Stimulated activated CD4-positive, alpha-beta T cell treated with anti-CD3 and anti-CD28 coated beads, Interleukin-1b, Interleukin-23, amount 100 ng/mL, for 1 hour (primary cell): Measurements from ENCODE around the gene EIF2D.
"Not testable (repeated sequence)": the region's sequence is repeated elsewhere in the genome, so short reads cannot be mapped to it uniquely, and the experiment has no call there.

Source experiments
- DNase-seq, 2 donors: peaks; one replicate each; pipeline ENCODE4 v3.0.0-alpha.2; 2020; ENCODE audit warnings: low read depth in 2 of 2

Gene EIF2D

GRCh38 chr1:206635080-206635977, 23.1 kb upstream of the EIF2D start, which contains the start of gene DYRK3:
Gene DYRK3 (plus strand): TSS chr1:206635536. CDS start chr1:206635704, 168 bp downstream.
- DNase-seq = peak; percentile 76 to 79

- DNase-seq = peak; percentile 27 to 66
Measured at GRCh38 chr1:206634365-206635079, 22.3 kb upstream of the EIF2D start.

- no peak for DNase-seq
Measured at GRCh38 chr1:206633708-206634121, 21.4 kb upstream of the EIF2D start.

DNA sequence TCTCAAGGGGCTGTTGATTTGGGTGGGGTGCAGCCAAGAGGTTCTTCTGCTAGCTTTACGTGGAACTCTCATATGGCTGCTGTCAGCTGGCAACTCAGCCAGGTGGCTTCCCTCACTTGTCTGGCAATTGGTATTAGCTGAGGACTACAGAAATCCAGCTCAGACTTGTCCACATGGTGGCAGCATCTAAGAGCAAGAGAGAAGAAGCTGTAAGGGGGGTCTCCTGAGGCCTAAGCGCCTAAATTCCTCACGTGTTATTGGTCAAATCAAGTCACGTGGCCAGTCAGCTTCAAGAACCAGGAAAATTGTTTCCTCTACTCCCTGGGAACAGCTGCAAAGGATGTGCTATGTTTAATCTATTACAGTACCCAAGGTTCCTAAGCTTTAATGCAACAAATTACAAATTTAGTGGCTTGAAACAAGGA, 18.8 kb upstream of the EIF2D start:
- DNase-seq = no peak

- no peak for DNase-seq
Measured at GRCh38 chr1:206628916-206629315, 16.7 kb upstream of the EIF2D start.

- DNase-seq = not testable (repeated sequence)
Measured at GRCh38 chr1:206626396-206626795, 14.1 kb upstream of the EIF2D start.

DNA sequence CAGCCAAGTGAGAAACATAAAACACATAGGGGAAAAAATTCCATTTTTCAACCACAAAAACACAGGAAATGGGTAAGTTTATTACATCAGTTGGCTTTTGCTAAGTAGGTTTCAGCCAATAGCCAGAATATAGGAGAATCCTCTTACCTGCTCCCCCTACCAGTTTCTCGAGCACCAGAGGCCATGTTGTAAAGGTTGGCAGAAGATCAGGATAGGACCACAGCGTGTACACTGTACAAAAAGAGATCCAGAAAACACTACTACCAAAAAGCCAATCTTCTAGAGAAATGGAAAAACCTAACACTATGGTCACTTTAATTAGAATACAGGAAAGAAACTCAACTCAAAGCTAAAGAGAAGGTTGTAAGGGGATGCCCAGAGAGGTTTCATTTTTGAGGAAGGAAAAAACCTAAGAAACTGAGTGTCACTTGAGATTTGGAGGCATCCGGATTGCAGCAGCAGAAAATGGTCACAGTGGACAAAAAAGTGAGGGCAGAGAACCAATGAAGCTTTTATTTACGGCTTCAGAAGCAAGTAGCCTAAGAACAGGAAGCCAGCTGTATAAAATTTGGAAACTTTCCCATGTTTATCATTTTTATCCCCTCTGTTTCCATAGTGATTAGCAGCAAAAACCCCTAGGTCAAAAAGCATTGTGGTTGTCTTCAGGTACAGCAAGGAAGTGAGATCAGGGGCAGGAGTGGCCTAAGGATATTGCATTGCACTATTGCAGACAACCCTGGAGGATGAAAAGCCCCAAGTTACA, 2.9 kb downstream of the EIF2D start:
- DNase-seq = no peak

DNA sequence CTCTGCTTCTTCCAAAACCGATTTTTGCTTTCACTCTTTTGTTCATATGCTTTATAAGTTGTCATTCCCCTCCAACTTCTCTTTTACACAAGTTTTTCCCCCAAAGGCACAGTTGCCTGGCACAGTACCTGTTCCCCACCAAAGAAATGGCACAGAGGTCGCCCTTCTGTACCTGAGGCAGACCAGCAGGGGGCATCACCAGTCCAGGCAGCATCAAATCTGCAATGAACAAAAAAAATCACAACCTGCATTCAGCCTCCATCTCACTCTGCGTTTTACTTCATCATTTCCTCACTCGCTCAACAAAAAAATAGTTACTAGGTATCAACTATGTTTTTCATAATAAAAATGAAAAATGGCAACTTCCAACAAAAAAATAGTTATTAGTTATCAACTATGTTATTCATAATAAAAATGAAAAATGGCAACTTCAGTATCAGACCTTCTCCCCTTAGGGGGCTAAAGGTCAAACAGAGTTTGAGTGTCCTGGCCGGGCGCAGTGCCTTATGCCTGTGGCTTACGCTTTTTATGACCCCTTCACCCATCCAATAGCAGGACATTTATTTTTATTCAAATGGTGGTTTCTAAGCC, 4.1 kb downstream of the EIF2D start:
- peak in 1 of 2 donors; percentile 33 for DNase-seq

DNA sequence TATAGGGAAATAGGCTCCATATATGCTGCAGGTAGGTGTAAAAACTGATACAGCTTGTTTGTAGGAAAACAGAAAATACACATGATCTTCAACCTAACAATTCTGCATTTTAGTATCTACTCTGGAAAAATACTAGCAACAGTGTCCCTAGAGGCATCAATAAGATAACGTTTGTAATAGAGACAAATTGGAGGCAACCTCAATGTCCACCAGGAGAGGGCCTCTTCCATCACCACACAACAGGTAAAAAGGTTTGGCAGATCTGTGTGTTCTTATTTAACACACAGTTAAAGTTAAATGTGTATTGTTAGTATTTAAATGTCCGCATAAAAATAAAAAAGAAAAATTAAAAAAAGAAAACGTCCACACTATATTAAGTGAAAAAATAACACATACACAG, 5.4 kb downstream of the EIF2D start:
- no peak for DNase-seq

DNA sequence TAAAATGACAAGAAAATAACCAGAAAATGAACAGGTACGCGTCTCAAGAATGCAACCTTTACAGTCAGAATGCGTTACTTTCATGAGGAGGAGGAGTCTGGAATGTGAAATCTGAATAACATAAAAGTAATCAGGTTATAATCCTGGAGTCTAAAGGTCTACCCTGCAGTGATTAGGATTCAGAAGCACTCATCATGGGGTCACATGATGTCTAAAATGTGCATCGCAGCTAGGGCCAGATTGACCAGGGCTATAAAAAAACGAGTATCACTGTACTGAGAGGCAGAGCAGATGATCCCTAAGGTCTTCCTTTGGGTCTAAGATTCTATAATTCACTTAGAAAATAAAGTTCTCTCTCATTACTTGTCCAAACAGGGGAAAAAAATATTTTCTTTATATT, 7.4 kb downstream of the EIF2D start:
- DNase-seq = no peak

GRCh38 chr1:206600527-206600926, 11.7 kb downstream of the EIF2D start:
- no peak for DNase-seq

GRCh38 chr1:206596319-206596666, 16.0 kb downstream of the EIF2D start:
- no peak for DNase-seq

DNA sequence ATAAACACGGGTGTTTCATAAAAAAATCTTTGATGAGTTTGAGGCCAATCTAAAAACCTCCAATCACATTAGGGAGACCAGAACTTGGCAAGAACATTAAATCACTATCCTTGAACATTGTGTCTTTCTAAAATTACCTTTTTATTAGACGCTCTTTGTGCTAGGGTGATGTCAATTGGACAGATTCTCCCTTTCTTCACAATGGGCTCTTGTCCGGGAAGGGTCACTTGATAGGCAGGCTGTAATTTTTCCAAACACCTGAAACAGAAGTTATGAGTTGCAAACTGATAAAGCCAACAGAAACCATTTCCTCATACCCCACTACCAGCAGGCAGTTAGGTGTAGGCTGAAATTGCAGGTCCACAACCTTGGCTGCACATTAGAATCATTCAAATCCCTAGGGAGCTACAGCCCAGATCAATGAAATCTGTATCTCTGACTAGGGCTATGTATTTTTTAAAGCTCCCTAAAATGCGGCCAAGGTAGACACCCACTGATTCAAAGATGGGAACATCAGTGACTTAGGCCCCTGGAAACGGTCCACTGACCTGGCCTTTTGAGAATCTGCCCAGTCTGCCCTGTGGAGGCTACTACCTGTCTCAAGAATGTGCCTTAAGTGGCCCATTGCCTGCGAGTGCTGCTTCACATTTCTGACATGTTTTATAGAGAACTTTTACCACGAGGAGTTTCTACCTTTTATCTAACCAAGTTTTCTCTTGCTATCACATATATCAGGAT, 16.5 kb downstream of the EIF2D start:
- DNase-seq = no peak

GRCh38 chr1:206593351-206593925, 18.8 kb downstream of the EIF2D start:
- no peak for DNase-seq

DNA sequence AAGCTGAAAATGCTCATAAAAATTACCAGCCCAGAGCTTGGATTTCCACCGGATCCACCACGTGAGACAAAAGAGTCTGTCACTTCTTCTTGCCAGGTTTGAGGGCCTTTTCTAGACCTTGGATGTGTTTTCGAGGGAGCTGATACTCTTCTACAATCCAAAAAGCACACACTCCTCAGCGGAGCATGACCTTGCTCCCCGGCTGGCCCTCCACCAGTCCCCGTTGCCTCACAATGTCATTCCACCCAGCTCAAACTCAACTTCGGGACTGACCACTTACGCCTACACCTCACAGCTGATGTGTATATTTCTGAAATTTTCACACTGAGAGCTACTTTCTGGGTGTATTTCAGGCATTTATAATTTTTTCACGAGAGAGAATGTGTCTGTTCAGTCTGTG, 20.6 kb downstream of the EIF2D start:
- no peak for DNase-seq

- no peak for DNase-seq
Measured at GRCh38 chr1:206591226-206591625, 21.0 kb downstream of the EIF2D start.

DNA sequence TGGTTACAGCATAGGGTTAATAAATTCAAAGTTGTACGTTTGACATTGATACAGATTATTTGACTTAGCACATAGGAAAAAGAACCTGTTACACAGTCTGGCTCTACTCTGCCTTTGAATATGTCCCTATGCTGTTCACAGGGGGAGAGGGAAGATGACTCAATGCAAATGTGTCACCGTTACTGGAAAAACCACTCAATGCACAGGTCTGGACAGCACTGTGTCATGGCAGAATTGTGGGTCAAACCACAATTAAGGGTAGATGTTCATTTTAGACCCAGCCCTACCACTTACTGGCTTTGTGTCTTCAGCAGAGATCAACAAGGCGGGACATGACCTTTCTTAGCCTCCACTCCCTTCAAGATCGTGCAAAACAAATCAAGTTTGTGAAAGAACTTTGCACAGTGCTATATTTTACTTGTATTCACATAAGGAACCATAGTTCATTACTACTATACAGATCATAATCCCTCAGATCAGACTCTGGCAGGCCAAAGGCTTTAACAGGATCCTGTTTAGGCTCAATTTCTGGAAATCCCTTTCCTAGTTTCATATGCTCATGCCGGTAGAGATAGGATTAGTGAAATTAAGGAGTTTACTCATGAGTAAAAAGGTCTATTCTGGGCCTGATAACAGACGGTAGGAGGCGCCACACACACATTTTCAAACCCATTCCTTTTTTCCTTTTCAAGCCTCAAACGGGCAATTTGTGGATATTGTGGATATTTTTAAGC, 22.1 kb downstream of the EIF2D start:
- peak in 1 of 2 donors; percentile 43 for DNase-seq

DNA sequence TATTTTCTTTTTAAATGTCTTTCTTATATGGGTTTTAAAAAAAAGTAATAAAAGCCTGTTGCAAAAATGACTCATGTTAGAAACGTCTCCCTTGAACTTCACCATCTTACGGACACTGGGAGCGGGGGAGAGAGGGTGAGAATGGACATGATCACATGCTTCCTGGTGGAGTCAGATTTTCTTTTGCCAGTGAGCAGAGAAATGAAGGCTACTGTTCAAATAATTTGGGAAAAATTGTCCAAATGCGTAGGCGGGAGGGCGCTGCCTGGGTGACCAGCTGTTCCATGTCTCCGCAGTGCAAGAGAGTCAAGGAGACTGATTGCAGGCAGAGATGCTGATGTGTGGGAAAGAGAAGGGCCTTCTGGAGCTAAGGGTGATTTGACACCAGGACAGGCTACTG, 23.1 kb downstream of the EIF2D start:
- no peak for DNase-seq

- DNase-seq = no peak
Measured at GRCh38 chr1:206588492-206588891, 23.8 kb downstream of the EIF2D start.

DNA sequence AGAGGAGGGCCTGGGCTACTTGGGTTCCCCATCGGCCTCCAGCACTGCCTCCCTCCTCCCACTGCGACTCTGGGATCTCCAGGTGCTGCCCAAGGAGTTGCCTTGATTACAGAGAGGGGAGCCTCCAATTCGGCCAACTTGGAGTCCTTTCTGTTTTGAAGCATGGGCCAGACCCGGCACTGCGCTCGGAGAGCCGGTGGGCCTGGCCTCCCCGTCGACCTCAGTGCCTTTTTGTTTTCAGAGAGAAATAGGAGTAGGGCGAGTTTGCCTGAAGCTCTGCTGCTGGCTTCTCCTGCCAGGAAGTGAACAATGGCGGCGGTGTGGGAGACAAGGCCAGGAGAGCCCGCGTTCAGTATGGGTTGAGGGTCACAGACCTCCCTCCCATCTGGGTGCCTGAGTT, 24.4 kb downstream of the EIF2D start:
- no peak for DNase-seq
